ENCODE measurements around the gene CCDC170.

The CCDC170 gene

GRCh38 chr6:151659212-151659611 is 165.4 kb downstream of the CCDC170 start:
- Histone ChIP-seq H3K4me2 (ENCODE audit: low read length, poor library complexity, severe bottlenecking) (no peak overlapping the region), H3K9ac (ENCODE audit: low read length) (no peak overlapping the region), H4K91ac (ENCODE audit: low read length) (no peak overlapping the region), H2AFZ (ENCODE audit: low read depth, low read length) (no peak overlapping the region), H3K14ac (ENCODE audit: low read length in 2 of 2) (no peak overlapping the region), H2BK15ac (ENCODE audit: low read depth, poor library complexity, severe bottlenecking) (no peak overlapping the region), H2AK5ac (ENCODE audit: low read length, severe bottlenecking) (no peak overlapping the region), H3K18ac (ENCODE audit: low read depth in 1 of 2, low read length in 2 of 2) (no peak overlapping the region), H3K27me3 (ENCODE audit: control insufficient read depth in 1 of 2, insufficient read depth in 1 of 2, low read length in 2 of 2) (no peaks in the 10 kb centered on the region), H3K36me3 (ENCODE audit: control insufficient read depth in 1 of 2, insufficient read depth in 2 of 2, low read depth in 1 of 2, low read length in 2 of 2) (no peaks in the 10 kb centered on the region), H2BK120ac (ENCODE audit: low read depth, low read length) (no peak overlapping the region), H3K4ac (ENCODE audit: low read depth in 1 of 2, low read length in 2 of 2) (no peak overlapping the region), H3K4me1 (ENCODE audit: control insufficient read depth, insufficient read depth, low read depth, low read length) (no peaks in the 10 kb centered on the region), H3K9me3 (ENCODE audit: control insufficient read depth, low read length) (peaks cover 23% of the 10 kb centered on the region), H3K4me3 (ENCODE audit: insufficient read depth in 1 of 2, low read depth in 1 of 2, low read length in 2 of 2) (no peak overlapping the region), H2BK12ac (ENCODE audit: low read length in 2 of 2) (no peak overlapping the region), H3K79me1 (replicated peaks; ENCODE audit: low read length, poor library complexity, severe bottlenecking) (no peaks in the 10 kb centered on the region), H2BK5ac (ENCODE audit: low read depth, low read length, poor library complexity, severe bottlenecking) (no peak overlapping the region), H3K23ac (ENCODE audit: low read length in 2 of 2) (no peak overlapping the region), H3K27ac (ENCODE audit: low read length, poor library complexity, severe bottlenecking) (no peak overlapping the region), H4K8ac (ENCODE audit: low read length) (no peak overlapping the region)
- no peak for DNase-seq
- 83% methylated on average over 4 of the region's 4 CpGs for WGBS

- Histone ChIP-seq H3K4ac (ENCODE audit: low read depth in 1 of 2, low read length in 2 of 2) (no peak overlapping the region), H4K8ac (ENCODE audit: low read length) (no peak overlapping the region), H3K36me3 (ENCODE audit: control insufficient read depth in 1 of 2, insufficient read depth in 2 of 2, low read depth in 1 of 2, low read length in 2 of 2) (no peaks in the 10 kb centered on the region), H3K27me3 (ENCODE audit: control insufficient read depth in 1 of 2, insufficient read depth in 1 of 2, low read length in 2 of 2) (no peaks in the 10 kb centered on the region), H2BK12ac (ENCODE audit: low read length in 2 of 2) (no peak overlapping the region), H3K14ac (ENCODE audit: low read length in 2 of 2) (no peak overlapping the region), H2AFZ (ENCODE audit: low read depth, low read length) (no peak overlapping the region), H3K27ac (ENCODE audit: low read length, poor library complexity, severe bottlenecking) (no peak overlapping the region), H2AK5ac (ENCODE audit: low read length, severe bottlenecking) (no peak overlapping the region), H3K23ac (ENCODE audit: low read length in 2 of 2) (no peak overlapping the region), H3K79me1 (replicated peaks; ENCODE audit: low read length, poor library complexity, severe bottlenecking) (no peaks in the 10 kb centered on the region), H3K18ac (ENCODE audit: low read depth in 1 of 2, low read length in 2 of 2) (no peak overlapping the region), H3K4me2 (ENCODE audit: low read length, poor library complexity, severe bottlenecking) (no peak overlapping the region), H3K9me3 (ENCODE audit: control insufficient read depth, low read length) (peaks cover 4% of the 10 kb centered on the region), H3K4me1 (ENCODE audit: control insufficient read depth, insufficient read depth, low read depth, low read length) (no peaks in the 10 kb centered on the region), H2BK15ac (ENCODE audit: low read depth, poor library complexity, severe bottlenecking) (no peak overlapping the region), H3K4me3 (ENCODE audit: insufficient read depth in 1 of 2, low read depth in 1 of 2, low read length in 2 of 2) (no peak overlapping the region), H2BK5ac (ENCODE audit: low read depth, low read length, poor library complexity, severe bottlenecking) (no peak overlapping the region), H4K91ac (ENCODE audit: low read length) (no peak overlapping the region), H3K9ac (ENCODE audit: low read length) (no peak overlapping the region), H2BK120ac (ENCODE audit: low read depth, low read length) (no peak overlapping the region)
- WGBS: 84% methylated on average over 3 of the region's 3 CpGs
- DNase-seq: no peak
Measured at GRCh38 chr6:151661509-151661908, 167.7 kb downstream of the CCDC170 start.

GRCh38 chr6:151661928-151662327 is 168.1 kb downstream of the CCDC170 start:
- no peak for DNase-seq
- Histone ChIP-seq H3K14ac (ENCODE audit: low read length in 2 of 2) (no peak overlapping the region), H2BK5ac (ENCODE audit: low read depth, low read length, poor library complexity, severe bottlenecking) (no peak overlapping the region), H3K18ac (ENCODE audit: low read depth in 1 of 2, low read length in 2 of 2) (no peak overlapping the region), H3K27me3 (ENCODE audit: control insufficient read depth in 1 of 2, insufficient read depth in 1 of 2, low read length in 2 of 2) (no peaks in the 10 kb centered on the region), H2AK5ac (ENCODE audit: low read length, severe bottlenecking) (no peak overlapping the region), H3K9ac (ENCODE audit: low read length) (no peak overlapping the region), H3K27ac (ENCODE audit: low read length, poor library complexity, severe bottlenecking) (no peak overlapping the region), H4K91ac (ENCODE audit: low read length) (no peak overlapping the region), H2BK120ac (ENCODE audit: low read depth, low read length) (no peak overlapping the region), H3K4ac (ENCODE audit: low read depth in 1 of 2, low read length in 2 of 2) (no peak overlapping the region), H3K4me3 (ENCODE audit: insufficient read depth in 1 of 2, low read depth in 1 of 2, low read length in 2 of 2) (no peak overlapping the region), H3K36me3 (ENCODE audit: control insufficient read depth in 1 of 2, insufficient read depth in 2 of 2, low read depth in 1 of 2, low read length in 2 of 2) (no peaks in the 10 kb centered on the region), H3K4me2 (ENCODE audit: low read length, poor library complexity, severe bottlenecking) (no peak overlapping the region), H3K79me1 (replicated peaks; ENCODE audit: low read length, poor library complexity, severe bottlenecking) (no peaks in the 10 kb centered on the region), H2BK12ac (ENCODE audit: low read length in 2 of 2) (no peak overlapping the region), H3K9me3 (ENCODE audit: control insufficient read depth, low read length) (no peaks in the 10 kb centered on the region), H4K8ac (ENCODE audit: low read length) (no peak overlapping the region), H2AFZ (ENCODE audit: low read depth, low read length) (no peak overlapping the region), H3K23ac (ENCODE audit: low read length in 2 of 2) (no peak overlapping the region), H2BK15ac (ENCODE audit: low read depth, poor library complexity, severe bottlenecking) (no peak overlapping the region), H3K4me1 (ENCODE audit: control insufficient read depth, insufficient read depth, low read depth, low read length) (no peaks in the 10 kb centered on the region)
- WGBS: no CpG with 5 or more reads among the region's 4 CpGs

GRCh38 chr6:151663559-151663958 is 169.7 kb downstream of the CCDC170 start:
- Histone ChIP-seq H4K91ac (ENCODE audit: low read length) (no peak overlapping the region), H3K23ac (ENCODE audit: low read length in 2 of 2) (no peak overlapping the region), H3K79me1 (replicated peaks; ENCODE audit: low read length, poor library complexity, severe bottlenecking) (no peaks in the 10 kb centered on the region), H3K9ac (ENCODE audit: low read length) (no peak overlapping the region), H2BK5ac (ENCODE audit: low read depth, low read length, poor library complexity, severe bottlenecking) (no peak overlapping the region), H3K4me3 (ENCODE audit: insufficient read depth in 1 of 2, low read depth in 1 of 2, low read length in 2 of 2) (no peak overlapping the region), H4K8ac (ENCODE audit: low read length) (no peak overlapping the region), H3K27me3 (ENCODE audit: control insufficient read depth in 1 of 2, insufficient read depth in 1 of 2, low read length in 2 of 2) (no peaks in the 10 kb centered on the region), H3K36me3 (ENCODE audit: control insufficient read depth in 1 of 2, insufficient read depth in 2 of 2, low read depth in 1 of 2, low read length in 2 of 2) (no peaks in the 10 kb centered on the region), H3K14ac (ENCODE audit: low read length in 2 of 2) (no peak overlapping the region), H3K4me2 (ENCODE audit: low read length, poor library complexity, severe bottlenecking) (no peak overlapping the region), H2BK15ac (ENCODE audit: low read depth, poor library complexity, severe bottlenecking) (no peak overlapping the region), H2BK120ac (ENCODE audit: low read depth, low read length) (no peak overlapping the region), H3K9me3 (ENCODE audit: control insufficient read depth, low read length) (no peaks in the 10 kb centered on the region), H3K4ac (ENCODE audit: low read depth in 1 of 2, low read length in 2 of 2) (no peak overlapping the region), H3K4me1 (ENCODE audit: control insufficient read depth, insufficient read depth, low read depth, low read length) (no peaks in the 10 kb centered on the region), H3K27ac (ENCODE audit: low read length, poor library complexity, severe bottlenecking) (no peak overlapping the region), H3K18ac (ENCODE audit: low read depth in 1 of 2, low read length in 2 of 2) (no peak overlapping the region), H2AK5ac (ENCODE audit: low read length, severe bottlenecking) (no peak overlapping the region), H2BK12ac (ENCODE audit: low read length in 2 of 2) (no peak overlapping the region), H2AFZ (ENCODE audit: low read depth, low read length) (no peak overlapping the region)
- WGBS: 95% methylated on average over 1 of the region's 2 CpGs
- no peak for DNase-seq

Data from mesenchymal stem cell (in vitro differentiated cells and primary cell).